Activated CD4-positive, alpha-beta T cell treated with anti-CD3 and anti-CD28 coated beads for 48 hours (primary cell): ENCODE results near the gene CYYR1.
"Not testable (repeated sequence)": the region's sequence is repeated elsewhere in the genome, so short reads cannot be mapped to it uniquely, and the experiment has no call there.

Experiments used
- DNase-seq: peaks from one replicate; pipeline ENCODE4 v3.0.0-alpha.2; 2020

CYYR1 gene

DNA sequence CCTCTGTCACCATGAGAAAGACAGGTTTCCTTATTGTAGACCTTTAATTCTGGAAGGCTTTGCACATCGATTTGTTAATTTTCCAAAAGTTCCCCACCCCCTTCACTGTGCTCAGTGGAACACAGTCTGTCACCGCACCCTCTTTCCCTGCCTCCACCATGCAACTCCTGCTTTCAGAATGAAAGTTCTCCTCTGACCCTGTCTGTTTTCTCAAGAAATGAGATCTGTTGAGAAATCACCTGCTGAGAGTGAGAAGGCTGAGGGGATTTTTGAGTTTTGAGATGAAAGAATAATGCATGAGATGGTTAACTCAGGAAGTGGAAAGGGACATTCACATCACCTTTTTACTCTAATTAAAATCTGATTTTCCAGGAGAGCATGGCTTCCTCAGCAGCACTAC is 99.6 kb downstream of the CYYR1 start:
- peak; percentile 24 for DNase-seq

DNA sequence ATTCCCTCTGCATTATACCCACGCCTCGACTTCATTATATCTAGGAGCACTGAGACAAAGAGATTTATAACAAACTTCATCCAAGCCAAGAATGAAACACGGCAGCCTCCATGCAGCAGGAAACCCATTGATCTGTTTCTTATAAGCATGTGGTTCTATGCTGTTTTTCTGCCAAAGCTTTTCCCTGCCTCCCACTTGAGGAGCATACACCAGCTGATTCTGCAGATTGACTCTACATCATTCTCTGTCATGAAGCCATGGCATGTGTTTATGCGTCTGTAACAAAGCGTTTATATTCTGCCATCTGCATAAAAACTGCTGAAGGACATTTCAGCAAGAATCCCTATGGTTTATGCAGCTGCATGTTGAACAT is 102.0 kb downstream of the CYYR1 start:
- DNase-seq, result no peak

DNA sequence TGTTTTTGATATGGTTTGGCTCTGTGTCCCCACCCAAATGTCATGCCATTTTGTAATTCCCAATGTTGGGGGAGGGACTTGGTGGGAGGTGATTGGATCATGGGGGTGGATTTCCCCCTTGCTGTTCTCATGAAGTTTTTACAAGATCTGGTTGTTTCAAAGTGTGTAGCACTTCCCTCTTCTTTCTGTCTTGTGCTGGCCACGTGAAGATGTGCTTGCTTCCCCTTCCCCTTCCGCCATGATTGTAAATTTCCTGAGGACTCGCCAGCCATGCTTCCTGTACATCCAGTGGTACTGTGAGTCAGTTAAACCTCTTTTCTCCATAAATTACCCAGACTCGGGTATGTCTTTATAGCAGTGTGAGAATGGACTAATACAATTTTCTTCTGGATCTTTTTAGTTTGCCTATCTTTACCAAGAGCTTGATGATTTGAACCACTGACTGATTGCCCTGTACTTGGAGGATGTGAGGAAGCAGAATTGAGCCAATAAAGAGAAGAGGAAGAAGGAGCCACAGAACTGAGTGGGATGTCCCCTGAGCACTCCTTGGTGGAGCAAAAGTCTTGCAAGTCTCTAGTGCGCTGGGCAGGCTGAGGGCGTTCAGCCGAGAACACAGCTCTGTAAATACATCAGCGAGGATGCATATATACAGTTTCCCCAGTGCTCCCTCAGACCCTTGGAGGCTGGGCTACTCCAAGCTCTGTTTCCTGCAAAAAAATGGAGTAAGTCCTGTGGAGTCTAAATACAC is 102.6 kb downstream of the CYYR1 start:
- DNase-seq, result no peak

DNA sequence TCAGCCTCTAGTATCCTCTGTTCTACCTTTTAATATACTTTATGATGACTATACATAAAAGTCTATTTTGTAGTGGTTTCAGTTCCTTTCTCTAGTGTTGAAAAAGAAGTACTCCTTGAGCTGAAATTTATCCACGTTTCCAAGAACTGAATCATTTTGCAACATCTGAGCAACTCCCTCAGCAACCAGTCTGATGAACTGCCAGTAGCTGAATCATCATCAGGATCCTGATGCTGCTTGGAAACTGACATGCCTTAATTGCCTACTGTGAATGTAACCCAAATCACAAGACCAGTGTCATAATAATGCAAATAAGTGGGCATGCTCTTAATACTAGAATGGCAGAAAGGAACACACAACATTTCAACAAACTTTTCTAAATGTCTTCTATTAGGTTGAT is 103.3 kb downstream of the CYYR1 start:
- DNase-seq, result no peak

DNA sequence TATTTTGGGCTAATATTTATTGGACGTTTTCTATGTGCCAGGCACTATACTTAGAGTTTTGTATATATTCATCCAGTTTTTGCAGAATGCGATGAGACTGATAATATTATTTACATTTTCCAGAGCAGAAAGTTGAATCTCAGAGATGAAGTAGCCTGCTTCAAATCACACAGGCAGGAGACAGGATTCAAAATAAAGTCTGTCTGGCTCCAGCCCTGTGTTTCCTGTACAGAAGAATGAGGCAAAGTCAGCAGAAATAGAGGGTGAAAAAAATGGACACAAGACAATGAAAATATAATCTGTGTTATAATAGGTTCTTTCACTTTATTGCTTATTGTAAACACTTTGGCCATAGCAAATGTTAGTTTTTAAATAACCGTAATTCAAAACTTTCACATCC is 107.2 kb downstream of the CYYR1 start:
- no peak for DNase-seq

DNA sequence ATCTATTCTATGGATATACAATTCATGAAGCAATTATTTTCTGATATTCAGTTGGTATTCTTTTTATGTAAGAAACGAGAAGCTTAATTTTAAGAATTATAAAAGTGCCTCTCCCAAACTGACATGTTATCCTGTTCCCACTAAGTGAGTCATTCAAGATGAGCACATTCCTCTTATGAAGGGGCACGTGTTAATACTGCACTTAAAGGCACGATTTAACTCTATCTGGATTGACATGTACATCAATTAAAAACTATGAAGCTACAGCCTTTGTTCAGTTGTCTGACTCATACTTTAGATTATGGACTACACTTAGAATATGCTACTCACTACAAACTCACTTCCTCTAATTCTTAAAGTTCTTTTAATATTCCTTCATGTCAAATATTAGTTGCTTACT is 111.6 kb downstream of the CYYR1 start:
- no peak for DNase-seq

DNA sequence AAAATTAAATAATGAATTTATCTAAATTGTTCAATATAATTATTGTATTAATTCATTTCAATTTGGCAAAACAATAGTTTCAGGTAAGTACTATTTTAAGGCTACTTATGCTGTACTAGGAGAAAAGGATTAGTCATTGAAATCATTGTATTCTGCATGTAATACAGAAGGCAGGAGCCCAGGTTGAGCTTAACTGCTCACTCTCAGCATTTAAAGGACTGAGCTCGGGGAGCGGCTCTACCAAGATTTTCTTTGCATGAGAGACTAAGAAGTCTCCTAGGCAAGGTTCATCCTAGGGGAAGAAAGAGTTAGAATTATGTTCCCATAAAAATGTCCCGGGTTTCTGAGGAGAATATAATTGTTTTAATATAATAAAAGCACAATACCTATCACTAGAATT is 112.5 kb downstream of the CYYR1 start:
- DNase-seq, result no peak

DNA sequence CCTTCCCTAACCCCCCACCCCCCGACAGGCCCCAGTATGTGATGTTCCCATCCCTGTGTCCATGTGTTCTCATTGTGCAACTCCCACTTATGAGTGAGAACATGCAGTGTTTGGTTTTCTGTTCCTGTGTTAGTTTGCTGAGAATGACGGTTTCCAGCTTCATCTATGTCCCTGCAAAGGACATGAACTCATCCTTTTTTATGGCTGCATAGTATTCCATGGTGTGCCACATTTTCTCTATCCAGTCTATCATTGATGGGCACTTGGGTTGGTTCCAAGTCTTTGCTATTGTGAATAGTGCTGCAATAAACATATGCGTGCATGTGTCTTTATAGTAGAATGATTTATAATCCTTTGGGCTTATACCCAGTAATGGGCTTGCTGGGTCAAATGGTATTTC is 114.2 kb downstream of the CYYR1 start:
- not testable (repeated sequence) for DNase-seq

DNA sequence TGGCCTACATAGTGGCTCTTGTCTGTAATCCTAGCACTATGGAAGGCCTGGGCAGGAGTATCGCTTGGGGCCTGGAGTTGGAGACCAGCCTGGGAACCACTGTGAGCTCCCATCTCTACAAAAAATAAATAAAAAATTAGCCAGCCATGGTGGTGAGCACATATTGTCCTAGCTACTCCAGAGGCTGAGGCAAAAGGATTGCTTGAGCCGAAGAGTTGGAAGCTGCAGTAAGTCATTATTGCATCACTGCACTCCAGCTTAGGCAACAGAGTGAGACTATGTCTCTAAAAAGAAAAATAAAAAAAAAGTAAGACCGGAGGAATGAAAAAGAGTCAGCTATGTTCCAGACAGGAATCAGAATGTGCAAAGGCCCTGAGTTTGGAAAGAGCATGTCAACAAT is 115.3 kb downstream of the CYYR1 start:
- DNase-seq, result no peak

DNA sequence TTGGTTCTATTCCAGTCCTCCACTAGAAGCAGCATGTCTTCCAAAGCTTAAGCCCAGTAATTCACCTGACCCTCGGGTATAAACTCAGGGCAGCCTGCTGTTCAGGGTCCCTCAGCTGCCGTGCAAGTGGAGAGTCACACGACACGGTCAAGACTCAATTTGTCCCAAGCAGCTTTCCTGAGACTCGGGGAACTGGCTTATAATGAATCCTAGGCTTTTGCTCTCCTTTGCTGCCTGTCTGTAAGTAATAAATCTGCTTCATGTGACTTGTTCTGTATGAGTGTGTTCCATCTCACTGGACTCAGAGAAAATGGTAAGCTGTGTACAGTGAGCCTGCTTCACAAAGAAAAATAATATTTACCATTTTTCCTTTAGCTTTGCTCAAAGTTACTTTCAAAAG is 119.8 kb downstream of the CYYR1 start:
- no peak for DNase-seq

DNA sequence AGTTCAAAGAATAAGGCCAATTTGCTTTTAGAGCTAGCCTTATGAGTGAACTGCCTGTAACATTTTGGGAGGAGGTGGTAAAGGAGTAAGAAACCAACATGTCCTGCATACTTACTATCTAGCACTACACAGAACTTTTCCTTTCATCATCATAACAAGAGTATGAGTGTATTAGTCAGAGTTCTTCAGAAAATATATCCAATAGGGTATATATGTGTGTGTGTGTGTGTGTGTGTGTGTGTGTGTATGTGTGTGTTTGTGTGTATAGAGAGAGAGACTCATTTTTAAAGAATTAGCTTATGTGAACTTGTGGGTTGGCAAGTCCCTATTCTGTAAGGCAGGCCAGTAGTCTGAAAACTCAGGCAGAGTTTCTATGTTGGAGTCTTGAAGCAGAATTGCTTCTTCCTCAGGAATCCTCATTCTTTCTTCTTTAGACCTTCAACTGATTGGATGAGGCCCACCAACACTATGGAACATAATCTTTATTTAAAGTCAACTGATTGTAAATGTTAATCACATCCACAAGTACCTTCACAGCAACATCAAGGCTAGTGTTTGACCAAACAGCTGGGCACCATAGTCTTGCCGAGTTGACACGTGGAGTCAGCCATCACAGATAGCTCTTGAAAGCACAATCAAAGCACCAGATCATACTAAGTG is 121.9 kb downstream of the CYYR1 start:
- no peak for DNase-seq

DNA sequence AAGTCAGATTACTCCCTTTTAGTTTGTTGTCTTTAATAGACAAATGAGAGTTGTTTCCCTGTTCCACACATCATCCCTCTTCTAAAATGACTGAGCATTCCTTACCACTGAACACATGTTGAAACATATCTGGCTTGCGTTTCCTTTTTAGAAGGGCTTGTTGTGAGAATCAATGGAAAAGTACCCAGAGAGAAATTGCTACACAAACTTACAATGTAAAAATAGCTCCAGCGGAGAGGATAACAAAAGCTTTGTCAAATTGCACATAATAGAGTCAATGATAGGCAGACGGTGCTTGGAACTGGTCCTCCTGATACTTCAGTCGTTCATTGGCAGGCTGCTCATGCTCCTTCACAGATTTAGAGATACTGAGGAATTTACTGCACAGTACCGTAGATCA is 123.9 kb downstream of the CYYR1 start:
- no peak for DNase-seq

DNA sequence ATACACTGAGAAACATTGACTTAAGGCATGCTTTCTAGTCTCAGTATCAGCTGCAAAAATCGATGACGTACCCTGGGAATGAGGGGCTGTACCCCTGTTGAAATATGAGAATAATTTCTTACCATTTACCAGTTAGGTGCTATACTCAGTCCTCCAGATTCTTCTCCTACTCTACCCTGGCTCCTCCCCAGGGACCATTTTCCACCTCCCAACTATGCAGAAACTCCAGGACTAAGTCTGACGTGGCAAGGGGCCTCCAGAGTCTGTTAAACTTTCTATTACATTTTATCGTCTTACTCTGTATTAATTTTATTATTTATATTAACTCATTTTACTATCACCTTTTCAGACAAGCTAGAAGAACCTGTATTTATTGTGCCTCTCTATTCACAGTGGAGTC is 124.3 kb downstream of the CYYR1 start:
- no peak for DNase-seq

DNA sequence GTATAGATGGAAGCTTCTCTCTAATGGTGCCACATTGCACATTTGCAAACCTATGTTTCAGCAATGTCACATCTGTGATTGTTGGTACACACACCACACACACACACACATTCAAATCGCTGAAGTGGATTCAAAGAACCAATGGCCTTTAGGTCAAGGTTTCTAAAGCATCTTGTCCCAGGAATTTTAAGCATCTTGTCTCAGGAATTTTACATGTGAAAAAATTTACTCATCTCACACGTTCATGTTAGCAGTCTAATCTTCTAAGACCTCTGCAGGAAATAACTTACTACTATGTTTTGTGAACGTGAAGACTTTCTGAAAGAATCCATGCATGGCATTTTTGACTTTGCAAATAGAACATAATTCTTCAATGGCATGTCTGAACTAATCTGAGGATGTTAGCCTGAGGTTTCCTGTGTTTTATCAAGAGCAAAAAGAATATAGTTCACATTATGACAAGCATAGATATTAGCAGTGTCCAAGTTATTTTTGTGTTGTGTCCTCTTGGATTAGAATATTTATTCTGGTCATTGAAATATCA is 125.1 kb downstream of the CYYR1 start:
- DNase-seq, result no peak

DNA sequence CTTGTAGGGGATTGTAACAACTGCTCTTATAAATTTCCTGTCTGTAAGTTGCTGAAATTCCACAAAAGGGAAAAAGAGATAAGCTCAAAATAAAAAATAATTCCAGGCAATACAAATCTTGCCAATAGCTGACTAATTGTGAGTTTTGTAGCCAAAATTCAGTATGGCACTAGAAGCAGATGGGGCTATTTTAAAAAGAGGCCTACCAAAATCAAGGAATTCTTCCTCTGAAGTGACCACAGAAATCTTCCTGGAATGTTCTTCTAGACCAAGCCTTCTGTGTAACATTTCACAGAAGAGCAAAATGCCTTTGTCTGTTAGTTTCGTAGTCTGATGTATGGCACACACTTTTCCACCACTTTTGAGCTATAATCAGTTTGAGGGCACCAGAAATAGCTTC is 127.6 kb downstream of the CYYR1 start:
- no peak for DNase-seq

DNA sequence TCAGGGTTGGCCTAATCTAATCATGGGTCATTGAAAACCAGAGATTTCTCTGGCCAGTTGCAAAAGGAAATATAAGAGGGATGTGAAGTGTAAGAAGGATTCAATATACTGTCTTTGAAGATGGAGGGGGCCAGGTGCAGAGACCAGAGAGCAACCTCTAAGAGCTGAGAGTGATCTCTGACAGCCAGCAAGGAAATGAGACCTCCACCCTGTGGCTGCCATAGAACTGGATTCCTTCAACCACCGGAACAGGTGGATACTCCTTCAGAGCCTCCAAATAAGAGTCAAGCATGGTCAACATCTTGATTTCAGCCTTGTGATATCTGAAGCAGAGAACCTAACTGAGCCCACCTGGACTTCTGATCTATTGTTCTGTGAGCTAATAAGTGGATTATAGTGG is 128.4 kb downstream of the CYYR1 start:
- DNase-seq, result no peak

DNA sequence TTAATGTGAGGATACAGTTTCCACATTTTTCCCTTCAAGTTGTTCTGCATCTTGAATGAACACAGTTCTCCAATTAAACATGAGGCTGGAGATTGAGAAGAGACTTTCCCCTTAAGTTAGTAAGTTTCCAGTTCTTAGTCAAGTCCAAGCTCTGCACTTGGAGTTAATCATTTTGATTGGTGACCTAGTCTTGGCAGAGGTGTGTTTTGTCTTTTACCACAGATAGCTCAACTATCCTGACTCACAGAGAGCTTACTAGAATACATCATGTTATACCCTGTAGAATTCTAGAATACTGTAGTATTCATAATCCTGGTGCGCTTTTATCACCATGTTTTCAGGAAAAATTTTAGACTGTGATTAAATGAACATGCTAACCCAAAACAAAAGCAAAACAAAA is 129.2 kb downstream of the CYYR1 start:
- DNase-seq, result no peak

DNA sequence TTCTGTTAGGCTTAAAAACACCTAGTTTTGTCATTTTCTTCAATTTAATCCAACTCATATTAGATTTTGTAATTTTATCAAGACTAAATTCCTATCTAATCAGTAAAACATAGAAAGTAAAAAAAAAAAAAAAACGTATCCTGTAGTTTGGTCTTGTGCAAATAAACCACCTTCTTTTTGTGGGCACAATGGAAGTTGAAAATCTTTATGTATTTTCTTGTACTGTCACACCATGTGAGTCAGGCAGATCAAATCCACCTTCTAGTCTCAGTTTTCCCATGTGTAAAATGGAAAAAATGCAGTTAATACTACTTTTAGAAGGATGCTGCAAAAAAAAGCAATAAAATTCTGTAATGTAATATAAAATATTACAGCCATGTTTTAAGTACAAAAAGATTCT is 129.8 kb downstream of the CYYR1 start:
- DNase-seq, result no peak

DNA sequence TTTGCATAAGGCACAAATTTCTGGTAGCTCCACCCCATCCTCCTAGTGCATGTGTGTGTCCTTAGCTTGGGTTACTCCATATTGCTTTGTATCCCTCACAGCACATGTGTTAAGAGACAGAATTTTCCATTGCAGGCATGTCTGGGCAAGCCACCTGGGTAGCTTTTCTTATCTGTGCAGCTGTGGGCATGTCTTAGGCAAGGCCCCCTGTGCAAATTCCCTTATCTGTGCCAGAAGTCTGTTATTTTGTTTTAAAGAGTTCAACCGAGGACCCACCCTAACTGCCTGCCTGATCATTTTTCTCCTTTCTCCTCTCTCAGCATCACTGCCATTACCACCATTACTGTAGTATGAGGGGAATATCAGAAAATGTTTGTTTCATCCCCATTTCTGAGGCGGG is 131.9 kb downstream of the CYYR1 start:
- no peak for DNase-seq

DNA sequence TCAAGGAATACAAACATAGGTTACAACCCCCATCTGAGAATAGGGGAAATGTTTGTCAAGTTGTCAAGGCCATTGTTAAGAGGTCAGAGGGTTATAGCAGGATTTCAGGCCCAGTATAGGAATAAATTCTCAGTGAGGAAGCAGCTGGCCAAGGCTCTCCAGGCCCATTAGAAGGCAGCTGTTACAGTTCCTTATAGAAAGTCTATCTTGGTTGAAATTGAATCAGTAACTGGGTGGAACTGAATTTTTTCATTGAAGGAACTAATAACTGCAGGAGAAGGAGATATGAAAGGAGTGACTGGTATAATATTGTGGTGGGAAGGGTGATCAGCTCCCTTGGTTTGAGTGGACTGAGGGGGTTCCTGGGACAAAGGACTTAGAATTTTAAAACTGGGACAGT is 134.1 kb downstream of the CYYR1 start:
- no peak for DNase-seq

DNA sequence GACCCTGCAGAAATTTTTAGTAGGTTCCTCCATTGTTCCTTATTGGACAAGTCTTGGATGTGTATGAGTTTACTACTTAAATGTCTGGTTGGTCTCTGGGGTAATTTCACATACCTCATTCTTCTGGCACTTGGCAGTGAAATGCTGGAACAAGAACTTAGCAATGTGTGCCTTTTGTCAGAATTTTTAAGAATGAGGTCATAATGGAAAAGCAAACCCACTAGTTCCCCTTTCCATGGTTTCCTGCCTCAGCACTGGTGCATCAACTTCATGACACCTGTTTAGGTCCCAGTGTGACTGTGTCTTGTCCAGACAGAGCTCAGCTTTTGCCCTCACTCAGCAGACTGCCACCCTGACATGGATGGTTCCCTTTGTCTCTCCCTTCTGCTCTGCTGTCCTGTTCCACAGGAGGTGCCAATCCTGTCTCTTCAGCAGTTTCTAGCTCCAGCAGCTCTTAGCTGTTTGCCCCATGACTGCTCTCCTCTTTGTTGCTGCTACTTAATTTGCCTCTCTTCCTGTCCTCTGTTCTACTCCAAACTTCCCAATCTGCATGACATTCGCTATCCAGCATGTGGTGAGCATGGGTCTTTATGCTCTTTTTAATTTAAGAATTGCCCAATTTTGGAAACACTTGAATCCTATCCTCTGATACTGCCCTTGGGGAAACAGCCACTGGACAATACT is 135.6 kb downstream of the CYYR1 start:
- no peak for DNase-seq

DNA sequence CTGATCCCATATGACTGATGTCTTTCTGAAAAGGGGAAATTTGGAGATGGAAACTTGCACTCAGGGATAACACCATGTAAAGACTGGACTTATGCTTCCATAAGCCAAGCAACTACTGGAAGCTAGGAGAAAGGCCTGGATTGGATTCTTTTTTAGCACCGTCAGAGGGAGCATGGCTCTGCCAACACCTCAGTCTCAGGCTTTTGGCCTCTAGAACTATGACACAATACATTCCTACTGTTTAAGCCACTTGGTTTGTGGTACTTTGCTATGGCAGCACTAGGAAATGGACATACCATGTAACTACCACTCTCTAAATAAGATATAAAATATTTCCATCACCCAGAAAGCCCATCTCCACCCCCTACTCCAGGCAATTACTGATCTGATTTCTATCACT is 139.7 kb downstream of the CYYR1 start:
- no peak for DNase-seq

DNA sequence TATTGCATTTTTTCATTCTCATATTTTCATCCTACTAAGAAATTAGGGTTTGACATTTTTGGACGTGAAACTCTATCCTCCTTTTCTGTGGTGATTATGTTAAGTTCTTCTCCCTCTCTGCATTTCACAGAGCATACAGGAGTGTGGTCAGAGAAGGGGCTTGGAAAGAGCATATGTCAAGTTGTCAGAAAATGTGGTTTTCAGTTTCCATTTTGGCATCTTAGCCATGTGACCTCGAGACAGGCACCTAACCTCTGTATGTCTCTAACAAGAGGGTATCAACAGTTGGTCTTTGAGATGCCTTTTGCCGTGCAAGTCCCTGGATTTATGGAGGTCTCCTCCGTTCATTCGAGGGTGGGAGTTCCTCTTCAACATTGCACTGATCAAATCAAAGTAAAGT is 140.7 kb downstream of the CYYR1 start:
- DNase-seq, result no peak

DNA sequence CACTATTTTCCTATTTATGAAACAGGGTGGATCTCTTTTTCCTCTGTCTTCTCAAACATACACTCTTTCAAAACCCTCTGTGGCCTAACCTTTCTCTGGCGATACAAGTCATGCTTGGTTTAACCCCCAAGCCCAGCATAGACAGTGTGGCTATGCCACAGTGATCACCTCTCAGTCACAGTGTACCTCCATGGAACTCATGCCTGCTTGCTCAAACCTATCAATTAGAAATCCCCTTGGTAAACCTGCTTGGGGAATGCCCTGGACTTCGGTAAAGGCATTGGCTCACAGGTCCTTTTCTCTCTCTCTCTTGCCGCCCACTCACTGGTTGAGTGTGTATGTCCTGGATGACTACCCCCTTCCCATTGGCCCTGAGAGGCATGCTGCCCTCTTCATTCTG is 147.5 kb downstream of the CYYR1 start:
- no peak for DNase-seq
